Stimulated activated CD4-positive, alpha-beta T cell treated with anti-CD3 and anti-CD28 coated beads, Interleukin-2, amount 100 ng/mL, for 4 hours (primary cell): ENCODE results near the gene FCN1.

Experiments used
- DNase-seq: peaks from one replicate; pipeline ENCODE4 v3.0.0-alpha.2; 2020; ENCODE audit warnings: low read depth

Gene FCN1

GRCh38 chr9:134891053-134891452 is 26.7 kb downstream of the FCN1 start:
- no peak for DNase-seq

DNA sequence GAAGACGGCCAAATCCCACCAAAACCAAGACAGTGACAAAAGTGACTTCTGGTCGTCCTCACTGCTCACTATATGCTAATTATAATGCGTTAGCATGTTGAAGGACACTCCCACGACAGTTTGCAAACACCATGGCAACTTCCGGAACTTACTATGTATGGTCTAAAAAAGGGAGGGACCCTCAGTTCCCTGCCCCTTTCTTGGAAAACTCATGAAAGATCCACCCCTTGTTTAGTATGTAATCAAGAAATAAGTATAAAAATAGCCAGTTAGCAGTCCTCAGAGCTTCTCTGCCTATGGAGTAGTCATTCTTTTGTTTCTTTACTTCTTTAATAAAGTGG is 27.6 kb downstream of the FCN1 start:
- DNase-seq: no peak

DNA sequence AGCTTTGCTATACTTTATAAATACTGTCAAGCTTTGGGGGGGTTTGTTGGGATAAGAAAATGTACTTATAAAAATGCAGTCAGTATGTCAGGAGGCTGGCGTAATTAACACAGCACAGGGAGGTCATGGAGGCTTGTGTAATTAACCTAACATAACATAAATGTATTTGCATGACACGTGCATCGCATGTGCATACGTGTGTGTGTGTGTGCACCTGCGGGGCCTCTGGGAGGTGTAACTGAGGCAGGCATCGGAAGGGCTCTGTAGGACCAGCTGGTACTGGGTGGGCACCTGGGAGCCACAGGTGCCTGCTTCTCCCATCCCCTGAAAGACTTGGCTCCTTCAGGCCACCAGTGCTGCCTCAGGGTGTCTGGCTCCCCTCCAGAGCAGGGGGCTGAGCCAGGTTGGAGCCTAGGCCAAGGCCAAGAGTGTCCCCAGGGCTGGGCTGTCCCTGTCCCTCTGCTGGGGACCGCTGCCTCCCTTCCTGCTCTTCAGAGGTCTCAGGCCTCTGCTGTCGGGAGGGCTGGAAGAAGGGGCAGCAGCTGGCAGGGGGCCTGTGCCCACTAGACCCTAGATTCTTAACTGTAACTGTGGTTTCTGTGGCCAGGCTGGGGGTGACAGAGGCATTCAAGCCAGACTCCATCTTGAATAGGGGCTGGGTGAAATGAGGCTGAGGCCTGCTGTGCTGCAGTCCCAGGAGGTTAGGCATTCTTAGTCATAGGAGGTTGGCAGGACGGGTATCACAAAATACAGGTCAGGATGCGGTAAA is 28.1 kb downstream of the FCN1 start:
- DNase-seq: no peak

- DNase-seq: no peak
Measured at GRCh38 chr9:134888603-134889190, 29.0 kb downstream of the FCN1 start.

GRCh38 chr9:134887686-134888602 is 29.8 kb downstream of the FCN1 start:
- DNase-seq: no peak

GRCh38 chr9:134887219-134887618 is 30.5 kb downstream of the FCN1 start:
- no peak for DNase-seq

DNA sequence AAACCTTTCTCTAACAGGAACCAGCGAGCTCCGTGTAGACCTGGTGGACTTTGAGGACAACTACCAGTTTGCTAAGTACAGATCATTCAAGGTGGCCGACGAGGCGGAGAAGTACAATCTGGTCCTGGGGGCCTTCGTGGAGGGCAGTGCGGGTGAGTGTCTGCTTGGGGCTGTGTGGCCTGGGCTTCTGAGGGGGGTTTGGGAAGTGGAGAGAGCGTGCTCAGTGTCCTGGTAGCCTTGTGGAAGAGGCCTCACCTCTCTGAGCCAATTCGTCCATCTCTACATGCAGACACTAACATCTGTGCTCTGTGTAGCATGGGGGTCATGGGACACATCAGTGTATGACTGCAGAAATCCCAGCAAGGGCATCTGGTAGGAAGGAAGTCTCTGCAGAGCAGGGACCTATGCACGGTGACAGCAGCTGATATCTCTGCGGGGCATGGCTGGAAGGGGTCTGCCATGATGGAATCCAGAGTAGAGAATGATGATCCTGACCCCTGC is 31.2 kb downstream of the FCN1 start:
- DNase-seq: no peak

- DNase-seq: no peak
Measured at GRCh38 chr9:134885679-134886412, 31.9 kb downstream of the FCN1 start.

DNA sequence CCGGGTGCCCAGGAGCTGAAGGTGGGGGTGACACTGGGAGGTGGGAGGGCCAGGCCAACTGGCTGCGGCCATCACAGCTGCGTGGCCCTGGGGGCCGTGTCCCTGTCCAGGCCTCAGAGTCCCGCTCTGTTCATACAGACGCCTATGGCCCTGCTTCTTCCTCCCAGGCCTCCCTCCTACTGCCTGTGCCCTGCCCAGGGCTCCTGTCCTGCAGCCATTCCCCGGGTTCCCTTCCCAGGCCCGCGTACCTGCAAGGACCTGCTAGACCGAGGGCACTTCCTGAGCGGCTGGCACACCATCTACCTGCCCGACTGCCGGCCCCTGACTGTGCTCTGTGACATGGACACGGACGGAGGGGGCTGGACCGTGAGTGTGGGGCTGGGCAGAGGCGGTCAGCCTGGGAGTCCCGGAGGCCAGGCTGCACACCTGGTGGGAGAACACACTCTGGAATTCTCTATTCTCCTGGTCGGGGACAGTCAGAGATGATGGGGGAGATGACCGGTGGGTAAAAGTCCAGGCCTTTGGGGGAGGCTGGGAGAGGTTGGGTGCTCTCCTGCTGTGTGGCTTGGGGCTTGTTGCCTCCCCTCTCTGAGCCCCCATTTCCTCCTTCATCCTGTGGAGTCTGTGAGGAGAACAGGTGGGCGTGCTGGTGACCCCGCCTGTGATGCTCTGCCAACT is 32.6 kb downstream of the FCN1 start:
- DNase-seq: no peak

- no peak for DNase-seq
Measured at GRCh38 chr9:134884492-134884891, 33.2 kb downstream of the FCN1 start.

- no peak for DNase-seq
Measured at GRCh38 chr9:134883040-134883782, 34.5 kb downstream of the FCN1 start.

GRCh38 chr9:134882204-134882785 is 35.4 kb downstream of the FCN1 start:
- DNase-seq: no peak

GRCh38 chr9:134881313-134881670 is 36.4 kb downstream of the FCN1 start:
- no peak for DNase-seq

GRCh38 chr9:134880484-134881312 is 37.0 kb downstream of the FCN1 start, which contains the start of gene FCN2:
TSS of gene FCN2 (plus strand) at chr9:134880810. CDS start at chr9:134880822, 12 bp downstream.
- DNase-seq: no peak

DNA sequence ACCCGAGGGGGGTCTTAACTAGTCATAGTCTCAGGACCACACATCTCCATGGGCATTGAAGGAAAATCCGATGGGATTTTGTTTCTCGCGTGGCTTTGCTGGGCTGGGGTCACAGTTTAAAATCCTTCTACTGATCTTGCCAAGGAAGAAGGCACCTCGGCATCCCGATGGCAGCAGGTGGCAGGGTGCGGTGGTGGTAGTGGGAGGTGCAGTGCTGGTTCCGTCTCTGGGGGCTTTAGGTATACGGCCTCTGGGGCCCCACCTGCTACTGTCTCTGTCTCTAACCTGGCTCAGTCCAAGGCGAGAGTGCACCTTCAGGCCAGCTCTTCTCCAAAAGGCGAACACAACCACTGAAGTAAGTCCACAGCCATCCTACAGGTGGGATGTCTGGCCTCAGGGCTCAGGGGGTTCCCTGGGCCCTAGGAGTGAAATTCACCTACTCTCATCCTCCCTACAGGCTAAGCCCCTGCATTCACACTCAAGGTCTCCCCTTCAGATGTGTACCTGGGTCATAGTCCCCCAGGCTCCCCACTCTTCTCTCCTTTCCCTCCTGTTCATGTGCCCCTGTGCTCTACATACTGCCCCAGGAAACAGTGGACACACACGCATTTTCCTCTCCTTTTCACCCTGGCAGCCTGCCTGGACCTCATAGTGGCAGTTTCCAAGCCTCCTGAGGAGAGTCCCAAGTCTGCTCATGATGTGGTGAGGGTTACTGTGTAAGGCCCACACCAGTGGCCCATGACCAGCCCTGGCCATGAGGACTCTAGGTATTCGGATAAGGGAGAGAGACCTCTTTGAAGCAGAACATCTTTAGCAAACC is 37.8 kb downstream of the FCN1 start:
- DNase-seq: no peak

DNA sequence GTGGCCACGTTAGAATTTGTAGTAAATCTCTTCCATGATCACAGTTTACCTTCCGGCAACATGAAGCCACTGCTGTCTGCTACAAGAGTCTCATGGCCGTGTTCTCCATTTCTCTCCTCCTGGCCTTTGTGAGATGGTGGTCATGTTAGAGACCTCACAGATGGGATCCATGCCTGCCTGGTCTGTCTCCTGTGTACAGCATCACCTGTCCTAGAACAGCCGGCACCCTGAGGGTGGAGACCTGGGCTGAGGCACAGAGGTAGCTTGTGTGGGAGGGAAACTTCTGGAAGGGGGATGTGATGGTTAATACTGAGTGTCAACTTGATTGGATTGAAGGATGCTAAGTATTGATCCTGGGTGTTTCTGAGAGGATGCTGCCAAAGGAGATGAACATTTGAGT is 40.2 kb downstream of the FCN1 start:
- no peak for DNase-seq

GRCh38 chr9:134875371-134875770 is 42.3 kb downstream of the FCN1 start:
- no peak for DNase-seq

GRCh38 chr9:134872482-134873231 is 45.1 kb downstream of the FCN1 start:
- DNase-seq: no peak
